GM19372 (cell line): Measurements from ENCODE around the gene AP2A2.
"Not testable (repeated sequence)": the region's sequence is repeated elsewhere in the genome, so short reads cannot be mapped to it uniquely, and the experiment has no call there.

Experiments used
- ATAC-seq: cut with Tn5 transposase; IDR thresholded peaks from one replicate; pipeline ENCODE4 v1.9.1; 2021; ENCODE audit warnings: mild to moderate bottlenecking, low read depth, moderate library complexity; ENCODE audit not compliant: unreplicated experiment

The AP2A2 gene

DNA sequence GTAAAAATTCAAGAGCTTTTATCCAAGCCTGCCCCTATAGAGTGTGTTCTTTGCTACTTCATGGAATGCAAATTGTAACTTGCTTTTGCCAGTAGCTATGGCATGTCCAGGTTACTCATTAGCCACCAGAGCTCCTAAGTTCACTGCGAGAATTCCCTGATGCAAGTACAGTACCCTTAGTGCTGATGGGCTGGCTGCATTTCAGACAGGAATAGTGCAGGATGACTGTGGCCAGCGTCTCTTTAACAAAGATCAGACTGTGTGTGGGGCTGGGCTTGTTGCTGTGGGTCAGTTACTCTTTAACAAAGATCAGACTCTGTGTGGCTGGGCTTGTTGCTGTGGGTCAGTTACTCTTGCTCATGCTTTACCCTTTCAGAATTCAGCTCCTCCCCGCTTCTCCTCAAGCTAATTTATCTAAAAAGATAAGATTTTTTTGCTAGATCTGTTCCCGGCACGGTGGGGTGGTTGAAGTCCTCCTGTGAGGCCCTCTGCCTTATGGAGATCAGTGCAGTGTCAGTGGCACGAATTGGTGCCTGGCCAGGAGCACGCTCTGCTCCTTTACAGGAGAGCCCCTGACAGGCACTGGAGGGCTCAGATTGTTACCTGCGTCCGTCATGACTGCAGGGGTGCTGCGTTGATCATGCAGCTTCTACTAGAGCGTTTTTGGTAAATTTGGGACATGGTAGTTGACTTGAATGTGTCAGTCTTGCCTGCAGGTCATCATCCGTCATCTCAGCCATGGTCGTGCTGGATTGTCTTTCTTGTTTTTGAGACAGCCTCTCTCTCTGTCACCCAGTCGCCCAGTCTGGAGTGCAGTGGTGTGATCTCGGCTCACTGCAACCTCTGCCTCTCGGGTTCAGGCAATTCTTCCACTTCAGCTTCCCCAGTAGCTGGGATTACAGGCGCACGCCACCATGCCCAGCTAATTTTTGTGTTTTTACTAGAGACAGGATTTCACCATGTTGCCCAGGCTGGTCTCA lies 27.0 kb downstream of the AP2A2 start:
- no peak for ATAC-seq

DNA sequence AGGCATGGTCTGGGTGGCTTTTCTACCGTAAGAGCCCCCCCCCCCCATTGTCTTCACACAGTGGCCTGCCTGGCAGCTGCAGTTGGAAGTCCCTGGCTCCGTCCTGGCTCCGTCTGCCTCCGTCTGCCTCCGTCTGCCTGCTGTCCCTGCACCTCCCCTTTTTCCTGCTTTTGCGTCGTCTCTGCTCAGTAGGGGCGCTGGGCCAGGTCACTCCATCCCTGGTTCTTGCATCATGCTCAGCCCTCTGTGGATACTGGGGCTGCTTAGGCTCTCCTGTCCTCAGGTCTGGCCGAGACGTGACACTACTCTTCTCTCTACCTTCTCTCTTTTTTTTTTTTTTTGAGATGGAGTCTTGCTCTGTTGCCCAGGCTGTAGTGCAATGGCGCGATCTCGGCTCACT lies 27.8 kb downstream of the AP2A2 start:
- ATAC-seq, result no peak

DNA sequence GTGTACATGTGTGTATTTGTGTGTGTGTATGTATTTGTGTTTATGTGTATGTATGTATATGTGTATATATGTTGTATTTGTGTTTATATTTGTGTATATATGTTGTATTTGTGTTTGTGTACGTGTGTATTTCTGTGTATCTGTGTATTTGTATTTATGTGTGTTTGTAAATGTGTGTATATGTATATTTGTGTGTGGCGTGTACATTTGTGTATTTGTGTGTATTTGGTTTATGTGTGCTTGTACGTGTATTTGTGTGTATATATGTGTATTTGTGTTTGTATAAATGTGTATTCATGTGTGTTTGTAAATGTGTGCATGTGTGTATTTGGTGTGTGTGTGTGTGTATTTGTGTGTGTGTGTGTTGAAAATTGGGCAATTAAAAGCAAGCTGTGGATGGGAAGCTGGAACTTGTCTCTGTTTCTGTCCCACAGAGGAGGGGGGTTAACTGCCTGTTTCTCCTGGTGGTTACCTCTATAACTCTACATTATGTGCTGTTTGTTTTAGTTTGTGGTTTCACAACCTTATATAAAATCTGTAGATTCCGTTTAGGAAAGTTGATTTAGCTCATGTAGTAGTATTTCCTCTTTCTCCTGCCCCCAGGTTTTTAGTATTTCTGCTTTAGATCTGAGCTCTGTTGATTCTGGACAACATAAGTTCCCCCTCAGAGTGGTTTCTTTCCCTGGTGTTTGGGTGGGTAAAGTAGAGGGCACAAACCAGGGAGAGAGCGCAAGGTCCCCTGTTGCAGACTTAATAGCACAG lies 28.9 kb downstream of the AP2A2 start:
- ATAC-seq, result no peak

DNA sequence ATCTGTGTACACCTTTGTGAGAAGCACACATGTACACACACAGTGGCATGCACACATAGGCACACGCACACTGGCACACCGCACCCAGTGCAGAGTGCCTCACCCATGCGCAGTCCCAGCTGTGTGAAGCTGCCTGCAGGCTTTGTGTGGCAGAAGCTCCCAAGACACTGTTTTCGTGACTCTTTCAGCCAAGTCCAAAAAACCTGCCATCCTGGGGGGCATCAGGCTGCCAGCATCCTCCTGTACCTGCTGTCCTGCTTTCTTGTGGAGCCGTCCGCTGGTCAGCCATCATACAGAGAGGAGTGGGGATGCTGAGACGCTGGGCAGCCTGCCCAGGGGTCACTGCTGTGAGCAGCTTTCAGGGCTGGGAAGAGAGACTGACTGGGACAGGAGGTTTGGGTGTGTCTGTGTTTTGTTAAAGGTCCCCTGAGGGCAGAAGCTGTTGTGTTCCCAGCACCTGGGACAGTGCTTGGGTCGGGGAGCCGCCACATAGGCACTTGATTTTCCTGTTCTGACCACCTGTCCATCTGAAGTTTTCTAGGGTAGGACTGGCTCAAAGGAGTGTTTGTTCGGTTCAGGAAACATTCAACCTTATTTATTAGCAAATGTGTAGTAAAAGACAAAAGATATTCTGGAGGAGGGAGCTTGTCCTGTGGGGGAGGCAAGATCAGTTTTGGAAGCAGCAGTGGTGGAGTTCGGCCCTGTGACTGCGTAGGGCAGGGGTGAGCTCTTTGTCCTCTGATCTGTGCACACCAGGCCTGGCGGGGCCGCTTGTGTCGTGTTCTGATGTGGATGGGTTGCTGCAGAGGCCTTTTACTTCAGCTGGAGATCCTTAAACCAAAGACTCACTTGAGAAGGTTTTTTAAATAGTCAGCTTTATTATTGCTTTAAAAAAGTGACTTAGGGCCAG lies 29.7 kb downstream of the AP2A2 start:
- ATAC-seq, result no peak

DNA sequence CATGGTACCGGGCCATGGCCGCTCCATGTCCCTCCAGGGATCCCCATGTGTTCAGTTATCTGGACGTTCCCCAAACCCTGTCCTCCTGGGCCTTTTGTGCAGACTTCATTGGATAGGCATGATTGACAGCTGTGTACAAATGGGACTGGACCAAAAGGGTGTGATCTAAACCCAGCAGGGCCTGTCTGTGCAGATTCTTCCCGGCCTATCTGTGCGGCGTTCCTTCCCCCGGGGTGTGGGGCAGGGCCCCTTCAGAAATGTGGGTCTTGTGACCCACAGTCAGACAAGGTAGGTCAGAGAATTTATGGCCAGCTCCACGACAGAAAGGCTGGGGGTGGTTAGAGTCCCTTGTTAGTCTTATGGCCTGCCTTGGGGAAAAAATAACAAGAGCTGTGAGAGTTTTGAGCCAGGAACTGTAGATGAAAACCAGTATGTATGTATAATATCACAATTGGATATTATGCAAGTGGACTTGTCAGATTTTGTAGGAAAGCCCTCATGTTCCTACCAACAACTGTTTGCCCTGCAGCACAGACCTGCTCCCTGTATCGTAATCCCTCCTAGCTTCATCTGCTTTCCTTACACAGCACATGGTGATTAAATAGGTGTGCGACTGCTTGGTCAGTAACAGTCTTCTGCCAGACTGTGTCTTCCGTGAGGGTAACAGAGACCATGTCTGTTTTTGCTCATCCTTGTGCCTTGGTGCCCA lies 31.7 kb downstream of the AP2A2 start:
- ATAC-seq, result no peak

DNA sequence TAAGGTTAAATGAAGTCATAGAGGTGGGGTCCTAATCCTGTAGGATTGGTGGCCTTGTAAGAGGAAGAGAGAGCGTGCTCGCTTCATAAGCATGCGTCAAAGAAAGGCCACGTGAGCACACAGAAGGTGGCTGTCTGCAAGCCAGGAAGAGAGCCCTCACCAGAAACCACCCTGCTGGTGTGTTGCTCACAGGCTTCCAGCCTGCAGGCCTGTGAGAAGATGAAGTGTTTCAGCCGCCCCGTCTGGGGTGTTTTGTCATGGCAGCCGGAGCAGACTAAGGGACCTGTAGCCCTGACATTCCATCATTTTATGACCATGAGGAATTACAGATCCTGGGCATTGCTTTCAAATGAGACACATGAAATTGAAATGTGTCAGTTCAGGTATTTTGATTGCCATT lies 32.4 kb downstream of the AP2A2 start:
- no peak for ATAC-seq

DNA sequence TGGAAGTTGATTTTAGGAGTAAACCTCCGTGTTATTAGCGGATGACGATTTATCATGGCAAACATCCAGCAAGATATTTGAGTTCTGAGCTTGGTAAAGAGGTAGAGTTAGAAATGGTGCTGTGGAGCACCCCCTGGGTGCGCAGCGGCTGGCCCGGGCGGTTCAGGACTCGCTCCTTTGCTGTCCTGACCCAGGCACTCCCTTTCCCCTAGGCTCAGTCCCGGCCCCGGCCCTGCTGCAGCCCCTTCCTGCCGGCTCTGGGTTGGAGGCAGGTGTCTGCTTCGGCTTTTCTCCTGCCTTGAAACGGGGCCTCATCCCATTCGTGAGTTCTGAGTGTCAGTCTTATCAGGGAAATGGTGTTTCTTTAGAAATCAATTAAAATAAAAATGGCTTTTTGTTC lies 33.4 kb downstream of the AP2A2 start:
- no peak for ATAC-seq

DNA sequence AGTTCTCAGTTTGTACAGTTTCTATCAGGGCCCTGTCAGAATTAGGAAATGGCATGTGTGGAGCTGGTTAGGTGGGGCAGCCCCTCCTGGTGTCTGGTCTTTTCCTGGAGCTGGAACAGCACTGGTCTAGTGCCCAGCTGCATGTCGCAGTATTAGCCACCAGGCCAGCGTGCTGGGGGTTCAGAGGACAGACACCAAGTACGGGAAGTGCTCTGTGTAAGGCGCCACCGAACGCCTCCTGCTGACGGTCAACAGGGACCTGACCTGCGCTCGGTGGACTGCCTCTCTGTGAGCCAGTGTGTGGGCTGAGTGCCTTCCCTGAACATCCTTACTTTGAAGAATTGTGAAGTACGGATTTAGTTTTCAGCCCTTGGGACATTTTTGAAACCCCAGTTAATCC lies 33.9 kb downstream of the AP2A2 start:
- no peak for ATAC-seq

DNA sequence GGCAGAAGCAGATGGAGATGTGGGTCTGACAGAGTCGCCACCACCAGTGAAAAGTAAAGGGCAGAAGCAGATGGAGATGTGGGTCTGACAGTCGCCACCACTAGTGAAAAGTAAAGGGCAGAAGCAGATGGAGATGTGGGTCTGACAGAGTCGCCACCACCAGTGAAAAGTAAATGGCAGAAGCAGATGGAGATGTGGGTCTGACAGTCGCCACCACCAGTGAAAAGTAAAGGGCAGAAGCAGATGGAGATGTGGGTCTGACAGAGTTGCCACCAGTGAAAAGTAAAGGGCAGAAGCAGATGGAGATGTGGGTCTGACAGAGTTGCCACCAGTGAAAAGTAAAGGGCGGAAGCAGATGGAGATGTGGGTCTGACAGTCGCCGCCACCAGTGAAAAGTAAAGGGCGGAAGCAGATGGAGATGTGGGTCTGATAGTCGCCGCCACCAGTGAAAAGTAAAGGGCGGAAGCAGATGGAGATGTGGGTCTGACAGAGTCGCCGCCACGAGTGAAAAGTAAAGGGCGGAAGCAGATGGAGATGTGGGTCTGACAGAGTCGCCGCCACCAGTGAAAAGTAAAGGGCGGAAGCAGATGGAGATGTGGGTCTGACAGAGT lies 35.7 kb downstream of the AP2A2 start:
- not testable (repeated sequence) for ATAC-seq

DNA sequence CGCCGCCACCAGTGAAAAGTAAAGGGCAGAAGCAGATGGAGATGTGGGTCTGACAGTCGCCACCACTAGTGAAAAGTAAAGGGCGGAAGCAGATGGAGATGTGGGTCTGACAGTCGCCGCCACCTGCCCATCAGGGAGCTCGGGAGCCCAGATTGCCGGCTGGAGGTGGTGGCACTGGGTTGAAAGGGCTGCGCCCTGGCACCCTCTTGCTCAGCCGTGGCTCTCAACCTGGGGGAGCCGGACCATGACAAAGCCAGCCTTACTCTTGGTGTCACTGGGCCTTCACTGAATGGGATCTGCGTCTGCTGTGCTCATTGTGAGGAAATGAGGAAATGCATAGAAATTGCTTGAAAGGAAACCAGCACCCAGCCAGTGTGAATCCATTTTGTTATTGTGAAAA lies 36.3 kb downstream of the AP2A2 start:
- ATAC-seq, result no peak

DNA sequence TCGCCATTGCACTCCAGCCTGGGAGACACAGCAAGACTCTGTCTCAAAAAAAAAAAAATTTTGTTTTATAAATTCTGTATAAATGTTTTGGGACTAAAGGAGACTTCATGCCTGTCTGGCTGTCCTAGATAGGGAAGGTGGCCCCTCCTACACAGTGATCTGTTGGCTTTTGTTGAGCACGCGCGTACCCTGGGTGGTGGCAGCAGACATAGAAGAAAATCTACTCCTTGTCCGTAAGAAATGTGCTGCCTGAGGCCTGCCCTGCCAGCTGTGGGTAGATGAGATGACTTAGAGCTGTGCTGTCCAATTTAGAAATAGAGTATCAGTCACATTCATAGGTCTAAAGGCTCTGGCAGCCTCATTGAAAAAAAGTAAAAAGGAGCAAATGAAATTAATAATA lies 37.0 kb downstream of the AP2A2 start:
- no peak for ATAC-seq

DNA sequence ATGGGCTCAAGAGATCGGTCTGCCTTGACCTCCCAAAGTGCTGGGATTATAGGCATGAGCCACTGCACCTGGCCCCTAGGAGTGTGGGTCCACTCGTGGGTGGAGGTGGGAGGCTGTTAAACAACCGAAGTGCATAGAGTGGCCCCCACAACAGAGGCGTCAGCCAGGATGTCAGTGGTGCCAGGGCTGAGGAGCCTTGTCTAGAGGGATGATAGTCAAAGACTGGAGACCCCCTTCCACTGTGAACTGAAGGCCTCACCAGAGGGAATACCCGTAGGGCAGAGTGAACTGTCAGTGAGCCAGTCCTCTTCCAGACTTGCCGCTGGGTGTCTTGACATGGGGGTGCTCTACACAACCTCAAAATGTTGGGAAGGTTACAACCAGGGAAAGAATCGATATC lies 38.2 kb downstream of the AP2A2 start:
- no peak for ATAC-seq

DNA sequence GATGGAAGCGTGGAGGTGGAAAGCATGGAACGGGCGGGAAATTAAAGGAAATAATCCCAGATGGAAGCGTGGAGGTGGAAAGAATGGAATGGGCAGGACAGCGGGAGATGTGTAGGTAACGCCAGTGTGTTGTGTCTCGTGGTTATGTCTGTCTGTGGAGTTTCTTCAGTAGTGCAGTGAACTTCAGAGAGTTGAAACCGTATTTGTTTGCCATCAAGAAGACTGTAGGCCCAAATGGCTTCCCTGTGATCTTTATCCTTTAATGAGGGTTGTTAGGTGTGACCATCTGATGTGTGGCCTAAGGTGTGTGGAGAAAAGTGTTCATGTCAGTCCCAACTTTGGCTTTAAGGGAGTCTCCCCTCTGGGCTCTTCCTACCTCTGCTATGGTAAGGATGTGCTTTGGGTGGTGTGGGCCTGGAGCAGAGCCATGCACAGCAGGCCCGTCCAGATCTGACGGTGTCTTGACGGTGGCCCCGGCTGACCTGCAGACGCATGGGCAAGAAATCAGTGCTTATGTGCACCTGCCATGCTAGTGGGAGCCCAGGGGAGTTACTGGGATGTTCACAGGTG lies 39.6 kb downstream of the AP2A2 start:
- no peak for ATAC-seq

DNA sequence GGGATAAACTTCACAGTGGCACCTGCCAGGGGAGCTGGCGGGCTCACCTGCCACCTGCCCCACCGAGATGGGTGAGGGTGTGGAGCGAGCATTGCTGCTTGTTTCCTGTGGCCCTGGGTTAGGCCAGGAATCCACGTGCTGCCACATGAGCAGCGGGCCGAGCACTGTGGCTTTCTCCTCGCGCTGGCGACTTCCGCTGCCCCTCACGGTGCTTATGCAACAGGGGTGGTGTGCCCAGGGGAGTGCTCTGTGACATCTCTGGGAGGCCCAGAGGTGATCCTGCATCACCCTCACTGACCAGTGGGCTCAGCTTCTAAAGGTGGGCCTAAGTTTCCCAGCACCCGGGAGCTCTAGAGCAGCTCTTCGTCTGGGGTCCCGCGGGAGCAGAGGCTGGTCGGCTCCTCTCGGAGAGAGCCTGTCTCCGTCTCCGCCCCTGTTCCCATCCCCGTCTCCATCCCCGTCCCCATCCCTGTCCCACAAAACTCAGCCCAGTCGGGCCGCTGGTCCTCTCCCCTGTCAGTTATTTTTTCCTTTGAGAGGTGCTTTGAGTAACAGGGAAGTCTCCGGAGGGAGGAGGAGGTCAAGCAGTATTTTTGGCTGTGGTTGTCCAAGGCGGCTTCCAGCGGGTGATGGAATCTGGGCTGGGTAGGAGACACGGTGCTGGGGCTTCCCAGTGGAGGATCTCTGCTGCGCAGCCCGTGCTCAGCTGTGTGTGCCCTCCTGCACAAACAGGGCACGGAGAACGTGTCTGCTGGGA lies 42.5 kb downstream of the AP2A2 start:
- ATAC-seq, result no peak

DNA sequence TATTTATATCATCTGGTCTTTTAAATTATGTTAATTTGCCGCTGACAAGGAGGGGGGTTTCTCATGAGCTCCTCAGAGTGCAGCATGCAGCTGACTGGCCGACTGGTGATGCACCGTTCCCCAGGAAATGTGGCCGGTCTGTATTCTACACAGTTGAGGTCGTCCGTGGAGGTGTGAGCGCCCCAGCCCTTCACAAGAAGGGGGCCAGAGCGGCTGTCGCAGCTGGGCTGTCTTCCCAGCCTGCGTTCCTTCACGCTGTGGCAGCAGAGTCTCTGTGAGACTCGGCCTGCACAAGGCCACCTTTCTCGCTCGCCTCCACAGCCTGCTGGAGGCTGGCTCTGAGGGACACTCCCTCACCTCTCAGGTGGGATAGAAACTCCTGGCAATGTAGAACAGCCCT lies 43.2 kb downstream of the AP2A2 start:
- ATAC-seq, result no peak

DNA sequence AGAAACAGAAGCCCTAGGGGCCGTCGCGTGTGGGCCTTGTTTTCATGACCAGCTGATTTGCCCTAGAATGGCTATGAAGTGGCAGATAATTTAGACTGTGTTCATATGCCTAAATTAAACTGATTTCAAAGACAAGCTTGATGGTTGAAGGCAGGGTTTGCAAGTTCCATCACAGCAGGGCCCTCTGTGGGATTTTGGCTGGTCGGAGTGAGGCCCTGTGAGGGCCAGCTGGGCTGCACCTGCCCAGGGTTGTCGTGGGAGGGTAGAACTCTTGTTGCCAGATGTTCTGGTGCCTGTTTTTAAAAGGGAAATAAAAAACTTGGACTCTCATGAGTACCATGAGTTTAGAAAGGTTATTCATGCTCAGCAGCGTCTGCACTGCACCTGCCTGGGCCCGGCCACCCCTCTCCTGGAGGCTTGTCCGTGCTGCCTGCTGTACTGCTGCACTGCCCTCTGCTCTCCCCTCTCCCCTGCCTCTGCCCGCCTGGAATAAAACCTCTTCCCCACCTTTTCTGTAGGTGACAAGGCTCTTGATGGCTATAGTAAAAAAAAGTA lies 44.1 kb downstream of the AP2A2 start:
- no peak for ATAC-seq

DNA sequence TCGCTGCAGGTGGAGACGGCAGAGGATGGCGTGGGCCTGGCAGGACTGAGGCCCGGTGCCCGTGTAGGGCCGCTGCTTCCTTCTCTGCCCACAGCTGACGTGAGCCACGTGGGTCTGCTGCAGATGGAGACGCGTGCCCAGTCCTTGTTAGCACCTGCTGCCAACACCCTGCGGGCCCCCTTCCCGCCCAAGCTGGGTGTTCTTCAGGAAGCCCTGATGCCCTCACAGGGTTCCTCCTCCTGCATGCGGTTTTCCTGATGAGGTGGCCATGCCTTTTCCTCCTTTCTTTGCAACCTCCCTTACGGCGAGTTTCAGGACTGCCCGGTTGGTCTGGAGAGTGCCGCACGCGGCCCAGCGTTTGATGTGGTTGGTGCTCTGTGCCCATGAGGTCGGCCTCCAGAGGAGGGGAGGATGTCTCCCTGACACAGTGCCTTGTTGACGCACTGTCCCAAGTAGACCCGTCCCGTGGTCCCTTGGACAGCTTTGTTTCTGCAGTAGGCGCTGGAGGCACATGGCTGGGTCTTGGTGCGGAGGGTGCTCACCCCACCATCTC lies 44.7 kb downstream of the AP2A2 start:
- no peak for ATAC-seq

DNA sequence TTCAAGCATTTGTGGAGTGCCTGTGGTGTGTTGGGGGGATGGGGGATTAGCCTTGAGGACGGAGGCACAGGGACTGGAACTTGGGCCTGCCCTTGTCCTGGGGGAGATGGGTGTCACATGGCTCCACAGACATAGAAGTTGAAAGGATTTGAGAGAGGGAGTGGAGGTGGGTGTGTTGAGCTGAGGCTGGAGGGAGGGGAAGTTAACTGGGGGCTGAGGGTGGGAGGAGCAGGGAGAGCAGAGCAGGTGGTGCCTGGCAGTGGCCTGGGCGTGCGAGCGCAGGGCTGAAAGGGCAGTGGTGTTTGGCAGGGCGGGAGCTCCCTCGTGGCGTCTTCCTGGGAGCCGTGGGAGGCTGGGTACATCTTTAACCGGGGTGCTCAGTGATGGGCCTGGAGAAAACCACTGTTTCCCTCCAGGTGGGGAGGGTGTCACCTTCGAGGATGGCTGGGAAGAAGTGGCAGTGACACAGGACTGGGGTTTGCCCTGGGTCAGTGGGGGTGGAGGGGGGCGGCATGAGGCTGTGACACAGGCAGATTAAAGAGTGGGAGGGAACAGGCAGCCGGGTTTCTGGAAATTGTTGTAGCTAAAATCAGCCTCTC lies 45.5 kb downstream of the AP2A2 start:
- ATAC-seq, result no peak
